Measurements from ENCODE around the gene MBP. TPM values are rescaled to one million over a fixed set of nuclear protein-coding genes. Genes with fewer than 3 reads are reported as not detected.
A peak's percentile ranks its signal among the peaks of the same experiment; 100 is the strongest.

MBP gene
- total and polyA plus RNA-seq, 2 of the 4 experiments (the other 2 are of a cell fraction) = 0.72 to 0.90 TPM

GRCh38 chr18:77100751-77101355, 31.7 kb downstream of the MBP start:
- Histone ChIP-seq H3K9me3 (ENCODE audit: control insufficient read depth, insufficient read depth, low read length) (no peaks in the 10 kb centered on the region), H4K5ac (ENCODE audit: low read depth, low read length) (peak overlapping the region; percentile 98), H4K20me1 (ENCODE audit: insufficient read depth, low read length) (no peaks in the 10 kb centered on the region), H3K9me1 (ENCODE audit: insufficient read depth, low read length) (peaks cover 24% of the 10 kb centered on the region), H3K4ac (ENCODE audit: low read depth, low read length) (peak overlapping the region; percentile 99), H4K91ac (ENCODE audit: insufficient read depth, low read depth, low read length) (peak overlapping the region; percentile 99), H2BK5ac (ENCODE audit: low read depth, low read length, poor library complexity, severe bottlenecking) (peak overlapping the region; percentile 100), H2BK15ac (ENCODE audit: low read depth, low read length) (peak overlapping the region; percentile 96; the same call in 2 of the 3 replicates), H2AK5ac (ENCODE audit: low read depth, low read length) (peak overlapping the region; percentile 99), H3K18ac (ENCODE audit: low read depth, low read length) (peak overlapping the region; percentile 98), H3K23ac (ENCODE audit: low read depth, low read length) (peak overlapping the region; percentile 96), H2BK20ac (ENCODE audit: low read depth, low read length) (peak overlapping the region; percentile 99), H3K14ac (replicated peaks; ENCODE audit: low read depth, low read length) (peak overlapping the region; percentile 99), H3K4me2 (ENCODE audit: low read depth, low read length) (peak overlapping the region; percentile 72), H3K9ac (ENCODE audit: low read depth, low read length) (peak overlapping the region; percentile 75), H3K27me3 (ENCODE audit: control insufficient read depth, insufficient read depth, low read length) (no peaks in the 10 kb centered on the region), H4K8ac (ENCODE audit: low read depth in 2 of 2, low read length in 2 of 2) (peak overlapping the region; percentile 88 to 98), H3K4me1 (ENCODE audit: control insufficient read depth, insufficient read depth, low read length) (peaks cover 39% of the 10 kb centered on the region), H3K36me3 (ENCODE audit: control insufficient read depth, insufficient read depth, low read length) (no peaks in the 10 kb centered on the region), H3K79me1 (ENCODE audit: low read depth in 1 of 2, low read length in 2 of 2) (peaks cover 0 to 27% of the 10 kb centered on the region in 2 experiments; a peak in 2 of 4 replicates), H3K56ac (ENCODE audit: extremely low read depth, insufficient read depth, low read length) (peak overlapping the region; percentile 98), H3K27ac (ENCODE audit: insufficient read depth, low read length) (peak overlapping the region; percentile 81), H2BK120ac (ENCODE audit: low read depth, low read length) (peak overlapping the region; percentile 99), H2AFZ (replicated peaks; ENCODE audit: low read length, poor library complexity) (peak overlapping the region; percentile 85), H2AK9ac (replicated peaks; ENCODE audit: low read depth, low read length, poor library complexity) (peak overlapping the region; percentile 90), H3K4me3 (ENCODE audit: insufficient read depth, low read depth, low read length) (no peak overlapping the region)
- in situ Hi-C loops (cut with MboI; ENCODE audit: low sequenced_read_pairs) = loop anchor here (25.0 kb wide), 1 partner anchor 639 kb away; no protein-coding TSS in a partner anchor
- ChIA-PET CTCF (no interaction called here), POLR2A (ENCODE audit: unreplicated experiment) (interaction anchor here (1.0 to 1.4 kb wide), 3 partner anchors 23 to 111 kb away, joined by 3 to 4 read pairs (median 3); no protein-coding TSS in a partner anchor)
- BruUV-seq (replicated peaks) = no TSS peak
- intact Hi-C loops (cut with micrococcal nuclease) = loop anchor here (2.0 to 10.0 kb wide), 2 partner anchors 14 to 266 kb away; no protein-coding TSS in a partner anchor
- dilution Hi-C loops (cut with HindIII; ENCODE audit: low sequenced_read_pairs, unreplicated experiment) = no loop called here
- 90% methylated on average over 2 of the region's 8 CpGs; no CpG with 5 or more reads in 1 of the 2 experiments for WGBS, 2 experiments (ENCODE audit: extremely low coverage in 2 of 2, insufficient read length in 1 of 2)
- TF ChIP-seq MXI1 (IDR thresholded peaks at IDR 0.05; ENCODE audit: borderline replicate concordance, low read depth, low read length) (no peak), RFX5 (IDR thresholded peaks at IDR 0.05; ENCODE audit: low read depth, low read length) (no peak), FOS (IDR thresholded peaks at IDR 0.05; ENCODE audit: low read depth, low read length) (no peak), RAD21 (IDR thresholded peaks at IDR 0.05; ENCODE audit: low read length) (no peak), CHD1 (IDR thresholded peaks at IDR 0.05; ENCODE audit: low read depth, low read length) (no peak), USF2 (IDR thresholded peaks at IDR 0.05; ENCODE audit: low read depth, low read length) (no peak), RCOR1 (IDR thresholded peaks at IDR 0.05; ENCODE audit: insufficient replicate concordance, low read length) (no peak), MAFK (IDR thresholded peaks at IDR 0.05; ENCODE audit: low read depth, low read length) (no peak)
- ATAC-seq (ENCODE audit: low read depth) = no peak
- no peak for DNase-seq

Data from IMR-90 (cell line).